Heart left ventricle (tissue), 13 donors: ENCODE measurements around the gene SLC2A4RG.

ENCODE experiments used
- CTCF ChIP-seq, 12 donors: fragments of 200-600 bp; sonication (generic) in 4 of 12; IDR thresholded peaks; one replicate each; pipeline versions ENCODE4 v1.5.0 to v1.8.0; 2018 to 2022; ENCODE audit warnings: antibody characterized with exemption in 12 of 12, mild to moderate bottlenecking in 5 of 12
- POLR2A ChIP-seq, 2 donors: fragments of 450-650 bp; IDR thresholded peaks; one replicate each; pipeline ENCODE4 v1.6.1; 2017; ENCODE audit warnings: antibody characterized with exemption in 2 of 2, mild to moderate bottlenecking in 2 of 2, moderate library complexity in 2 of 2
- donor health status: ischemic (EF 13 %, LVEDD 7.1; RV severe dilation, severe dysfunction).
- donor health status: DM: no; HTN: yes; CAD: no.
- donor health status: DM: no; HTN: no; CAD: no.
- donor health status: ischemic (EF 25% LVEDD 6.9; RV normal size, moderate dysfunction).
- donor health status: ischemic (EF 25% LVEDD 5.7; RV mildly dilated, moderate dysfunction).
- donor health status: ischemic (EF 35%, LVEDD 5.7; RV mildly dilated, moderate dysfunction).
- donor health status: nonischemic (EF 11% LVEDD 7.7; RV severe dilation, severe dysfunction).
- donor health status: DM: yes; HTN: yes; CAD: no.
- donor health status: PGD.
- donor health status: ischemic (EF 29% LVEDD 5.4; RV normal size, mild dysfunction).
- donor health status: nonischemic (EF 23%, LVEDD 6.1; RV moderate dilation, normal function).

- TF ChIP-seq CTCF (IDR thresholded peaks at IDR 0.05): no peak
- no peak for TF ChIP-seq POLR2A (IDR thresholded peaks at IDR 0.05)
Measured at GRCh38 chr20:63741354-63741675, 1.7 kb downstream of the SLC2A4RG start.
